Stimulated activated naive CD8-positive, alpha-beta T cell treated with anti-CD3 and anti-CD28 coated beads, Interleukin-15, Interleukin-2, amounts not matched to agents 100 ng/mL and 50 ng/mL, for 24 hours (primary cell): ENCODE measurements around the gene PEAK3.
A peak's percentile ranks its signal among the peaks of the same experiment; 100 is the strongest.

ENCODE experiments used
- H3K27ac Mint-ChIP-seq: one replicate; pipeline ENCODE4 v1.8.0; 2021; ENCODE audit warnings: mild to moderate bottlenecking, mixed read lengths
- H3K27me3 Mint-ChIP-seq: one replicate; pipeline ENCODE4 v1.8.0; 2021; ENCODE audit warnings: mixed read lengths
- H3K36me3 Mint-ChIP-seq: one replicate; pipeline ENCODE4 v1.8.0; 2021; ENCODE audit warnings: low read depth, mixed read lengths
- H3K4me1 Mint-ChIP-seq: one replicate; pipeline ENCODE4 v1.8.0; 2021; ENCODE audit warnings: low read depth, mixed read lengths
- H3K4me3 Mint-ChIP-seq: one replicate; pipeline ENCODE4 v1.8.0; 2021; ENCODE audit warnings: mild to moderate bottlenecking, mixed read lengths
- H3K9me3 Mint-ChIP-seq: one replicate; pipeline ENCODE4 v1.8.0; 2021; ENCODE audit warnings: mixed read lengths

The PEAK3 gene

GRCh38 chr19:2254064-2254872, 27.7 kb downstream of the PEAK3 start:
- H3K36me3 Mint-ChIP-seq, result no peaks in the 10 kb centered on the region
- no peaks in the 10 kb centered on the region for H3K27me3 Mint-ChIP-seq
- no peaks in the 10 kb centered on the region for H3K9me3 Mint-ChIP-seq
- H3K4me1 Mint-ChIP-seq, result peaks cover 29% of the 10 kb centered on the region
- H3K27ac Mint-ChIP-seq, result no peak overlapping the region
- H3K4me3 Mint-ChIP-seq, result peak overlapping the region; percentile 8

DNA sequence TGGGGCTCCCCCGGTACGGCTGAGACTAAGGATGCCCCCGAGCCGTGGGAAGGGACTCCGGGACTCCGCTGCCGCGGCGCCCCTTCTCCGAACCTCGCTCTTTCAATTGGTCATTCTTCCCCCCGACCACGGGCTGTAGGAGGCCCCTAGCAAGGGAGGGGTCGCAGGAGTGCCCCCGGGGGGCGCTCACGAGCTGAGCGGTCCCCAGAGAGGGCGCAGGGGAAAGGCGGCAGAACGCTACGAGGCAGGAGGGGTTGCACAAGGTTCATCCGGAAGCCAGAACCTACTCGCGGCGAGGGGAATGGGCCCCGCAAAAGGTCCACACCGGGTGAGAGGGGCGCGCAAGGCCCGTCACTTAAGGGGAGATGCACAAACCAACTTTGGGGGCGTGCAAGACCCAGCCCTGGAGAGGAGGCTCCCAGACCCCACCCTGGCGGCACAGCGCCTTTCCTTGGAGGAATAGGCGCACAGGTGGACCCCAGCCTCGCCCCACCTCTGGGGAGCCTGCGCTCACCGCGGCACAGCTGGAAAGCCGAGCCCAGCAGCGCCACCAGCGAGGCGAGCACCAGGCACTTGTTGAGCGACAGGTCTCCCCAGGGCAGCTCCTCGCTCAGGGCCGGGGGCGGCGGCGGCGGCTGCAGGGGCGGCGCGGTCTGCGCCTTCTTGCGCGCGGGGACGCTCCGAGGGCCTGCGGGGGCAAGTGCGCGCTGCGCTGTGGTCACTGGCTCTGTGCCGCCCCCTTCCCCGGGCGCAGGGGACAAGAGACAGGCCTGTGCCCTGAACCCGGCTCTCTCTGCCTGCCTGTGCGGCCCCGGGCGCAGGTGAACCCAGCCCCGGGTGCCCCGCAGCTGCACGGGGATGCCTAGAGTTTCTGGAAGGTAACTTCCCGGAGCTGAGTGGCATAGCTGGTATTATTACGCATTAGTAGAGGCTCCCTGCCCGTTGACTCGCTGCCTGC, 28.6 kb downstream of the PEAK3 start:
- H3K9me3 Mint-ChIP-seq, result no peaks in the 10 kb centered on the region
- H3K27ac Mint-ChIP-seq, result no peak overlapping the region
- H3K36me3 Mint-ChIP-seq, result no peaks in the 10 kb centered on the region
- H3K4me1 Mint-ChIP-seq, result peaks cover 23% of the 10 kb centered on the region
- peak overlapping the region; percentile 53 for H3K4me3 Mint-ChIP-seq
- H3K27me3 Mint-ChIP-seq, result no peaks in the 10 kb centered on the region

DNA sequence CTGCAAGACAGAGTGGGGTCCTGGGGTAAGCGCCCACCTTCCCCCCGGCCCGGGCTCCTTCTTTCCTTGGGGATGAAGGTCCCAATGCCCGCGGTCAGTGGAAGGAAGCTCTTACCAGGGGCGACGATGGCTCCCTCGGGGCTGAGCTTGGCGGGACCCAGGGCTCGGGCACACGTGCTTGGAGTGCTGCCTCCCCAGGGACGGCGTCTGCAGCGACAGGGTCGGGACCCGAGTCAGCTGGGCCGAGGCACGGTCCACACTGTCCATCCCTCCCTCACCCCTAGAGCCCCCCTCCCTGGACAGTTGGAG, 29.2 kb downstream of the PEAK3 start:
- Mint-ChIP-seq H3K36me3 (no peaks in the 10 kb centered on the region), H3K9me3 (no peaks in the 10 kb centered on the region), H3K27ac (no peak overlapping the region), H3K4me3 (peak overlapping the region; percentile 53), H3K27me3 (no peaks in the 10 kb centered on the region), H3K4me1 (peaks cover 17% of the 10 kb centered on the region)

DNA sequence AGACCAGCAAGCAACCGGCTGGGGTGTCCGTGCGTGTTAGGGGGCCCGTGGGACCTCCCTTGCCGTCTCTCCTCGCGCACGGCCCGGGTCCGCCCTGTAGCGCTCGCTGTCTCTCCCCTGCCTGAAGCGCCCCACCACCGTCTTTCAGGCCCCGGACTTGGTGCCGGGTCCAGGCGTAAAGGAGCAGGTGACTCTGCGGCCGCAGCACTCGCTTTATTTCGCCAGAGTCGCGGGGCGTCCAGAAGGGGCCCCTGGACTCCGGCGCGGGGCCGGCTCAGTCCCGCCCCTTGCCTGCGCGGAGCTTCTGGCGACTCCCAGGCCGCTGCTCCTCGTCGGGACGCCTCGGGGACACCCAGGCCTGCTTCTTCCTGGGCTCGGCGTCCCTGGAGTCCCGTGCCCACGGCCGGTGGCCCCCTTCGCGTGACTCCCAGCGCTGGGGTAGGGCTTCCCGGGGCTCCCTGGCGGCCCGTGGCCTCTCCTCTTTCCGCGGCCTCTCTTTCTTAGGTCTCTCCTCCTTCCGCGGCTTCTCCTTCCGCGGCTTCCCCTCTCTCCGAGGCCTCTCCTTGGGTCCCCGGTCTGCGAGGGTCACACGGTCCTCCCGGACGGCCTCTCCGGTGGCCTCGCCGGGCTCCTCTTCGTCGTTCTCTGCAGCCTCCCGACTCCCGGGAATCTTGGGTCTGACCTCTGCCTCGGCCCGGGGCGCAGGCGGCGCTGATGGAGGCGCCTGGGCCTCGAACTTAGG, 29.7 kb downstream of the PEAK3 start:
- Mint-ChIP-seq H3K27ac (no peak overlapping the region), H3K27me3 (no peaks in the 10 kb centered on the region), H3K4me3 (peak overlapping the region; percentile 53), H3K4me1 (peaks cover 13% of the 10 kb centered on the region), H3K36me3 (no peaks in the 10 kb centered on the region), H3K9me3 (no peaks in the 10 kb centered on the region)

DNA sequence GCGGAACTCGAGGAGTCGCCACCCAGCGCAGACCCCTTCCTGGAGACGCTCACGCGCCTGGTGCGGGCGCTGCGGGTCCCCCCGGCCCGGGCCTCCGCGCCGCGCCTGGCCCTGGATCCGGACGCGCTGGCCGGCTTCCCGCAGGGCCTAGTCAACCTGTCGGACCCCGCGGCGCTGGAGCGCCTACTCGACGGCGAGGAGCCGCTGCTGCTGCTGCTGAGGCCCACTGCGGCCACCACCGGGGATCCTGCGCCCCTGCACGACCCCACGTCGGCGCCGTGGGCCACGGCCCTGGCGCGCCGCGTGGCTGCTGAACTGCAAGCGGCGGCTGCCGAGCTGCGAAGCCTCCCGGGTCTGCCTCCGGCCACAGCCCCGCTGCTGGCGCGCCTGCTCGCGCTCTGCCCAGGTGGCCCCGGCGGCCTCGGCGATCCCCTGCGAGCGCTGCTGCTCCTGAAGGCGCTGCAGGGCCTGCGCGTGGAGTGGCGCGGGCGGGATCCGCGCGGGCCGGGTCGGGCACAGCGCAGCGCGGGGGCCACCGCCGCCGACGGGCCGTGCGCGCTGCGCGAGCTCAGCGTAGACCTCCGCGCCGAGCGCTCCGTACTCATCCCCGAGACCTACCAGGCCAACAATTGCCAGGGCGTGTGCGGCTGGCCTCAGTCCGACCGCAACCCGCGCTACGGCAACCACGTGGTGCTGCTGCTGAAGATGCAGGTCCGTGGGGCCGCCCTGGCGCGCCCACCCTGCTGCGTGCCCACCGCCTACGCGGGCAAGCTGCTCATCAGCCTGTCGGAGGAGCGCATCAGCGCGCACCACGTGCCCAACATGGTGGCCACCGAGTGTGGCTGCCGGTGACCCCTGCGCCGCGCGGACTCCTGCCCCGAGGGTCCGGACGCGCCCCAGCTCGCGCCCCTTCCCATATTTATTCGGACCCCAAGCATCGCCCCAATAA, 30.6 kb downstream of the PEAK3 start:
- Mint-ChIP-seq H3K4me3 (peak overlapping the region; percentile 45), H3K36me3 (no peaks in the 10 kb centered on the region), H3K27me3 (no peaks in the 10 kb centered on the region), H3K9me3 (no peaks in the 10 kb centered on the region), H3K27ac (no peak overlapping the region), H3K4me1 (peaks cover 10% of the 10 kb centered on the region)

GRCh38 chr19:2250766-2251105, 31.2 kb downstream of the PEAK3 start:
- Mint-ChIP-seq H3K36me3 (peaks cover 2% of the 10 kb centered on the region), H3K4me3 (no peak overlapping the region), H3K9me3 (no peaks in the 10 kb centered on the region), H3K27ac (no peak overlapping the region), H3K4me1 (peaks cover 10% of the 10 kb centered on the region), H3K27me3 (no peaks in the 10 kb centered on the region)

- peaks cover 7% of the 10 kb centered on the region for H3K36me3 Mint-ChIP-seq
- no peaks in the 10 kb centered on the region for H3K27me3 Mint-ChIP-seq
- no peak overlapping the region for H3K27ac Mint-ChIP-seq
- H3K9me3 Mint-ChIP-seq, result no peaks in the 10 kb centered on the region
- peaks cover 10% of the 10 kb centered on the region for H3K4me1 Mint-ChIP-seq
- H3K4me3 Mint-ChIP-seq, result no peak overlapping the region
Measured at GRCh38 chr19:2249880-2250765, 31.9 kb downstream of the PEAK3 start.

DNA sequence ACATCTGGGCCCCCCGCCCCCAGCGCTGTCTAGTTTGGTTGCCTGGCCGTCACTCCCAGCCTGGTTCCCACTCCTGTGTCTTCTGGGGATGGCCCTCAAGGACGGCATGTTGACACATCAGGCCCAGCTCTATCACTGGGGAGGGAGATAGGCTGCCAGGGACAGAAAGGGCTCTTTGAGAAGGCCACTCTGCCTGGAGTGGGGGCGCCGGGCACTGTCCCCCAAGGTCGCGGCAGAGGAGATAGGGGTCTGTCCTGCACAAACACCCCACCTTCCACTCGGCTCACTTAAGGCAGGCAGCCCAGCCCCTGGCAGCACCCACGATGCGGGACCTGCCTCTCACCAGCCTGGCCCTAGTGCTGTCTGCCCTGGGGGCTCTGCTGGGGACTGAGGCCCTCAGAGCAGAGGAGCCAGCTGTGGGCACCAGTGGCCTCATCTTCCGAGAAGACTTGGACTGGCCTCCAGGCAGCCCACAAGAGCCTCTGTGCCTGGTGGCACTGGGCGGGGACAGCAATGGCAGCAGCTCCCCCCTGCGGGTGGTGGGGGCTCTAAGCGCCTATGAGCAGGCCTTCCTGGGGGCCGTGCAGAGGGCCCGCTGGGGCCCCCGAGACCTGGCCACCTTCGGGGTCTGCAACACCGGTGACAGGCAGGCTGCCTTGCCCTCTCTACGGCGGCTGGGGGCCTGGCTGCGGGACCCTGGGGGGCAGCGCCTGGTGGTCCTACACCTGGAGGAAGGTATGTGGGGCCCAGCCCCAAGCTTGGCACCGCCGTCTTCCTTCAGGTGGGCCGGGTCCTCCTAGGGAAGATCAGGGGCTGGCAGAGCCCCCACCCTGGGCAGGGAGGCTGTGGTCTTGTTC, 32.7 kb downstream of the PEAK3 start, which contains the start of gene AMH:
TSS of gene AMH (plus strand) at position 314 of the 857 bp plus-strand sequence. CDS start at position 324, 10 bp downstream.
- Mint-ChIP-seq H3K4me3 (no peak within 1 kb of the TSS), H3K27ac (no peak within 1 kb of the TSS), H3K9me3 (no peaks in the 10 kb centered on the region), H3K4me1 (peaks cover 10% of the 10 kb centered on the region), H3K27me3 (no peaks in the 10 kb centered on the region), H3K36me3 (peaks cover 13% of the 10 kb centered on the region)

- Mint-ChIP-seq H3K4me3 (no peak overlapping the region), H3K27ac (no peak overlapping the region), H3K4me1 (peaks cover 5% of the 10 kb centered on the region), H3K36me3 (peaks cover 17% of the 10 kb centered on the region), H3K27me3 (no peaks in the 10 kb centered on the region), H3K9me3 (no peaks in the 10 kb centered on the region)
Measured at GRCh38 chr19:2248136-2249009, 33.6 kb downstream of the PEAK3 start.

- H3K27ac Mint-ChIP-seq, result no peak overlapping the region
- H3K27me3 Mint-ChIP-seq, result no peaks in the 10 kb centered on the region
- H3K4me1 Mint-ChIP-seq, result peaks cover 4% of the 10 kb centered on the region
- H3K4me3 Mint-ChIP-seq, result no peak overlapping the region
- H3K9me3 Mint-ChIP-seq, result no peaks in the 10 kb centered on the region
- peaks cover 21% of the 10 kb centered on the region for H3K36me3 Mint-ChIP-seq
Measured at GRCh38 chr19:2247433-2248101, 34.4 kb downstream of the PEAK3 start.

DNA sequence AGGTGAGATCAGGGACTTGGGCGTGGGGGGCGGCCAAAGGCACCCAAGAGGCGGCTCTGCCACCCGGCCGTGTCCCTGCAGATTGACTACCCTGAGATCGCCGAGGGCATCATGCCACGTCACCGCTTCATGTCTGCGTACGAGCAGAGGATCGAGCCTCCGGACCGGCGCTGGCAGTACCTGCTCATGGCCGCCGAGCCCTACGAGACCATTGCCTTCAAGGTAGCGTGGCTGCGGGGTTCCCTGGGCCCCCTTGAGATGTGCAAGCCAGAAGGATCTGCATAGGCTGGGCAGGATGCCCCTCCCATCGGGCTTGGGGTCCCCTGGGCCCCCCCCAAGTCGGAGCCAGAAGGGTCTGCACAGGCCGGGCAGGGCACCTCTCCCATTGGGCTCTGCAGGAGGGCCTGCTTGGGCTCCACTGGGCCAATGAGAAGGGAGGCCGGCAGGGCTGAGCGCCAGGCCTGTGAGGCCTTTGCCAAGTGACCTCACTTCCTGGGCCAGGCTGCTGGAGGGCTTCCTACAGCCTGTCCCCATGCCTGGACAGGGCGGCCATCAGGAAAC, 35.1 kb downstream of the PEAK3 start:
- no peaks in the 10 kb centered on the region for H3K27me3 Mint-ChIP-seq
- H3K27ac Mint-ChIP-seq, result no peak overlapping the region
- no peaks in the 10 kb centered on the region for H3K9me3 Mint-ChIP-seq
- no peak overlapping the region for H3K4me3 Mint-ChIP-seq
- peaks cover 8% of the 10 kb centered on the region for H3K4me1 Mint-ChIP-seq
- H3K36me3 Mint-ChIP-seq, result peaks cover 25% of the 10 kb centered on the region
